ENCODE results near the gene LMAN1L. TPM values are rescaled to one million over a fixed set of nuclear protein-coding genes. Genes with fewer than 3 reads are reported as not detected.

The LMAN1L gene
- total RNA-seq, 6 experiments from 2014 or later, result not detected

- no peak for TF ChIP-seq CTCF (IDR thresholded peaks at IDR 0.05)
- no peak for TF ChIP-seq POLR2A (IDR thresholded peaks at IDR 0.05)
- intact Hi-C loops (cut with DNase I), result no loop called here
- Histone ChIP-seq H3K36me3 (peaks cover 7 to 24% (median 15%) of the 10 kb centered on the region in 4 donors), H3K4me1 (peaks cover 0 to 49% (median 23%) of the 10 kb centered on the region in 4 donors), H3K27ac (no peak overlapping the region), H3K4me3 (no peak overlapping the region), H3K27me3 (no peaks in the 10 kb centered on the region), H3K9me3 (no peaks in the 10 kb centered on the region)
- ATAC-seq (no peak), DNase-seq (peak in 1 of 3 donors; percentile 33)
- WGBS (ENCODE audit: insufficient coverage, low coverage, low lambda C conversion rate, missing lambda C conversion rate), result 76% methylated on average over 6 of the region's 20 CpGs
Observed at GRCh38 chr15:74800559-74801094, 12.0 kb upstream of the LMAN1L start.

- intact Hi-C loops (cut with DNase I), result no loop called here
- no peak overlapping the region for H3K27ac ChIP-seq
- ATAC-seq (no peak), DNase-seq (peak in 1 of 3 donors; percentile 36)
- H3K4me3 ChIP-seq, result no peak overlapping the region
- H3K4me1 ChIP-seq, result peaks cover 0 to 41% (median 20%) of the 10 kb centered on the region in 4 donors
- H3K9me3 ChIP-seq, result no peaks in the 10 kb centered on the region
- no peaks in the 10 kb centered on the region for H3K27me3 ChIP-seq
- H3K36me3 ChIP-seq, result peaks cover 7 to 24% (median 15%) of the 10 kb centered on the region in 4 donors
- no CpG with 5 or more reads among the region's 18 CpGs for WGBS (ENCODE audit: insufficient coverage, low coverage, low lambda C conversion rate, missing lambda C conversion rate)
- TF ChIP-seq POLR2A (IDR thresholded peaks at IDR 0.05) (no peak), CTCF (IDR thresholded peaks at IDR 0.05) (no peak)
Observed at GRCh38 chr15:74801311-74801997, 11.2 kb upstream of the LMAN1L start.

GRCh38 chr15:74802290-74802689, 10.3 kb upstream of the LMAN1L start:
- Histone ChIP-seq H3K27me3 (no peaks in the 10 kb centered on the region), H3K9me3 (no peaks in the 10 kb centered on the region), H3K36me3 (peaks cover 7 to 24% (median 15%) of the 10 kb centered on the region in 4 donors), H3K4me1 (peaks cover 0 to 34% (median 16%) of the 10 kb centered on the region in 4 donors), H3K27ac (no peak overlapping the region), H3K4me3 (no peak overlapping the region)
- intact Hi-C loops (cut with DNase I), result no loop called here
- peak in 1 of 3 donors; percentile 28 for DNase-seq
- WGBS (ENCODE audit: insufficient coverage, low coverage, low lambda C conversion rate, missing lambda C conversion rate), result 80% methylated on average over 4 of the region's 20 CpGs
- TF ChIP-seq CTCF (IDR thresholded peaks at IDR 0.05) (no peak), POLR2A (IDR thresholded peaks at IDR 0.05) (no peak)
- no peak for ATAC-seq

- 89% methylated on average over 11 of the region's 31 CpGs for WGBS (ENCODE audit: insufficient coverage, low coverage, low lambda C conversion rate, missing lambda C conversion rate)
- Histone ChIP-seq H3K36me3 (peaks cover 7 to 24% (median 15%) of the 10 kb centered on the region in 4 donors), H3K27me3 (no peaks in the 10 kb centered on the region), H3K4me3 (no peak overlapping the region), H3K9me3 (no peaks in the 10 kb centered on the region), H3K4me1 (peaks cover 0 to 35% (median 12%) of the 10 kb centered on the region in 4 donors), H3K27ac (no peak overlapping the region)
- no peak for ATAC-seq
- peak in 1 of 3 donors; percentile 20 for DNase-seq
- TF ChIP-seq CTCF (IDR thresholded peaks at IDR 0.05), result no peak
- no peak for TF ChIP-seq POLR2A (IDR thresholded peaks at IDR 0.05)
- intact Hi-C loops (cut with DNase I), result no loop called here
Observed at GRCh38 chr15:74802862-74803447, 9.7 kb upstream of the LMAN1L start.
